H9 (cell line): Measurements from ENCODE around the gene SNX11. TPM values are rescaled to one million over a fixed set of nuclear protein-coding genes. Genes with fewer than 3 reads are reported as not detected.

Source experiments
- DNase-seq: peaks from one replicate; pipeline ENCODE4 v3.0.0-alpha.2; 2017
- H2AFZ ChIP-seq: one replicate; pipeline ENCODE4 v1.6.1; 2013; ENCODE audit warnings: mild to moderate bottlenecking, low read length, control low read depth, moderate library complexity
- H2AK5ac ChIP-seq: 2 replicates; pipeline ENCODE4 v1.6.1; 2013; ENCODE audit warnings: low read length, control low read depth, mixed read lengths; ENCODE audit not compliant: insufficient read length
- H2BK120ac ChIP-seq: one replicate; pipeline ENCODE4 v1.6.1; 2013; ENCODE audit warnings: low read depth, mild to moderate bottlenecking, low read length, control low read depth, inconsistent platforms; ENCODE audit not compliant: poor library complexity, severe bottlenecking
- H2BK12ac ChIP-seq: 2 replicates; pipeline ENCODE4 v1.6.1; 2013; ENCODE audit warnings: low read length, control low read depth, mixed read lengths, low read depth; ENCODE audit not compliant: insufficient read length
- H2BK15ac ChIP-seq: 2 replicates; pipeline ENCODE4 v1.6.1; 2013; ENCODE audit warnings: low read depth, low read length, control low read depth
- H2BK20ac ChIP-seq: one replicate; pipeline ENCODE4 v1.6.1; 2013; ENCODE audit warnings: low read depth, mild to moderate bottlenecking, low read length, control low read depth, inconsistent platforms; ENCODE audit not compliant: poor library complexity, severe bottlenecking
- H2BK5ac ChIP-seq: 2 replicates; pipeline ENCODE4 v1.6.1; 2013; ENCODE audit warnings: low read length, control low read depth, mixed read lengths; ENCODE audit not compliant: insufficient read length
- H3K14ac ChIP-seq: 2 replicates; pipeline ENCODE4 v1.6.1; 2013; ENCODE audit warnings: low read length, control low read depth; ENCODE audit not compliant: insufficient read depth
- H3K18ac ChIP-seq: 2 replicates; pipeline ENCODE4 v1.6.1; 2013; ENCODE audit warnings: low read depth, mild to moderate bottlenecking, mixed read lengths, low read length, control low read depth; ENCODE audit not compliant: insufficient read length
- H3K23ac ChIP-seq: 2 replicates; pipeline ENCODE4 v1.6.1; 2013; ENCODE audit warnings: low read length, control low read depth, mixed read lengths, low read depth; ENCODE audit not compliant: insufficient read length
- H3K23me2 ChIP-seq: 2 replicates; pipeline ENCODE4 v1.6.1; 2013; ENCODE audit warnings: low read depth, mild to moderate bottlenecking, mixed read lengths, low read length, control low read depth; ENCODE audit not compliant: insufficient read length, poor library complexity, severe bottlenecking
- H3K27ac ChIP-seq: 2 replicates; pipeline ENCODE4 v1.5.1; 2013; ENCODE audit warnings: low read length, control low read depth, mixed read lengths, low read depth; ENCODE audit not compliant: insufficient read length
- H3K27me3 ChIP-seq: 2 replicates; pipeline ENCODE4 v1.6.1; 2013; ENCODE audit warnings: low read length, control low read depth, inconsistent platforms; ENCODE audit not compliant: insufficient read depth
- H3K4ac ChIP-seq: 2 replicates; pipeline ENCODE4 v1.6.1; 2013; ENCODE audit warnings: low read depth, mild to moderate bottlenecking, control low read depth, inconsistent platforms, low read length, moderate library complexity
- H3K4me1 ChIP-seq: 2 replicates; pipeline ENCODE4 v1.6.1; 2013; ENCODE audit warnings: low read length, control low read depth, inconsistent platforms; ENCODE audit not compliant: insufficient read depth
- H3K4me2 ChIP-seq: 2 replicates; pipeline ENCODE4 v1.6.1; 2013; ENCODE audit warnings: low read length, control low read depth, mixed read lengths; ENCODE audit not compliant: insufficient read length, insufficient read depth
- H3K56ac ChIP-seq: 2 replicates; pipeline ENCODE4 v1.6.1; 2013; ENCODE audit warnings: low read depth, mild to moderate bottlenecking, mixed read lengths, low read length, control low read depth; ENCODE audit not compliant: insufficient read length
- H3K79me1 ChIP-seq: 2 replicates; pipeline ENCODE4 v1.6.1; 2013; ENCODE audit warnings: low read depth, mild to moderate bottlenecking, moderate library complexity, low read length, control low read depth, inconsistent platforms; ENCODE audit not compliant: insufficient read depth, poor library complexity, severe bottlenecking
- H3K79me2 ChIP-seq: 2 replicates; pipeline ENCODE4 v1.6.1; 2013; ENCODE audit warnings: low read length, control low read depth, inconsistent platforms; ENCODE audit not compliant: insufficient read depth
- H3K9ac ChIP-seq: 2 replicates; pipeline ENCODE4 v1.6.1; 2013; ENCODE audit warnings: low read length, control low read depth, mixed read lengths; ENCODE audit not compliant: insufficient read length; ENCODE audit errors: extremely low read depth
- H3K9me3 ChIP-seq: one replicate; pipeline ENCODE4 v1.6.1; 2013; ENCODE audit warnings: low read depth, low read length, inconsistent platforms; ENCODE audit not compliant: control insufficient read depth
- H3T11ph ChIP-seq: one replicate; pipeline ENCODE4 v1.6.1; 2013; ENCODE audit warnings: mild to moderate bottlenecking, low read length, control low read depth, inconsistent platforms
- H4K20me1 ChIP-seq: one replicate; pipeline ENCODE4 v1.6.1; 2013; ENCODE audit not compliant: control insufficient read depth, insufficient read length, insufficient read depth
- H4K5ac ChIP-seq: 2 replicates; pipeline ENCODE4 v1.6.1; 2013; ENCODE audit warnings: low read depth, mild to moderate bottlenecking, mixed read lengths, low read length, control low read depth; ENCODE audit not compliant: insufficient read length
- H4K8ac ChIP-seq: replicated peaks from 2 replicates; pipeline ENCODE4 v1.6.1; 2013; ENCODE audit warnings: low read length, control low read depth, mixed read lengths, low read depth; ENCODE audit not compliant: insufficient read length
- H4K91ac ChIP-seq: 2 replicates; pipeline ENCODE4 v1.6.1; 2013; ENCODE audit warnings: low read depth, mild to moderate bottlenecking, moderate library complexity, mixed read lengths, low read length, control low read depth; ENCODE audit not compliant: insufficient read length
- H3K27ac Mint-ChIP-seq, 3 experiments: 2 replicates in 2 of 3; 3 replicates in 1 of 3; pipeline ENCODE4 v1.8.0; 2020 to 2021; ENCODE audit warnings: mixed read lengths in 3 of 3, mild to moderate bottlenecking in 1 of 3, moderate library complexity in 1 of 3
- H3K27me3 Mint-ChIP-seq: 2 replicates; pipeline ENCODE4 v1.8.0; 2021; ENCODE audit warnings: low read depth, mild to moderate bottlenecking, moderate library complexity, mixed read lengths
- H3K36me3 Mint-ChIP-seq, 3 experiments: 2 replicates in 2 of 3; 3 replicates in 1 of 3; pipeline ENCODE4 v1.8.0; 2020 to 2021; ENCODE audit warnings: low read depth in 3 of 3, mixed read lengths in 3 of 3; ENCODE audit not compliant: insufficient read depth in 1 of 3
- H3K4me1 Mint-ChIP-seq, 2 experiments: 2 replicates each; pipeline ENCODE4 v1.8.0; 2020; ENCODE audit warnings: mixed read lengths in 2 of 2
- H3K4me3 Mint-ChIP-seq, 2 experiments: 2 replicates in 1 of 2; 3 replicates in 1 of 2; pipeline ENCODE4 v1.8.0; 2020 to 2021; ENCODE audit warnings: mild to moderate bottlenecking in 2 of 2, mixed read lengths in 2 of 2, moderate library complexity in 1 of 2
- H3K9me3 Mint-ChIP-seq, 2 experiments: 2 replicates in 1 of 2; 3 replicates in 1 of 2; pipeline ENCODE4 v1.8.0; 2020; ENCODE audit warnings: mild to moderate bottlenecking in 2 of 2, mixed read lengths in 2 of 2, moderate library complexity in 1 of 2
- WGBS: extraction: QIAGEN DNeasy Blood & Tissue Kit; methylation state at CpG from one replicate; pipeline ENCODE4 v1.1.7; 2013; ENCODE audit warnings: missing lambda C conversion rate, low lambda C conversion rate, mixed read lengths; ENCODE audit not compliant: insufficient read length; ENCODE audit errors: extremely low coverage; 5-methylcytosine and 5-hydroxymethylcytosine counted together
- total RNA-seq: library from RNA; stranded (reverse); gene quantifications from 2 replicates; pipeline ENCODE4 v1.2.1, GENCODE V29; 2021
- TF ChIP-seq, protein P1 (sequence below): fragments of 200-600 bp; sonication (generic); conservative IDR thresholded peaks from 3 replicates; pipeline ENCODE4 v1.8.0; 2021; ENCODE audit warnings: antibody characterized with exemption, mild to moderate bottlenecking

The SNX11 gene
- total RNA-seq, 1 experiment from 2014 or later = 20.0 TPM

GRCh38 chr17:48066192-48066591 lies 41.4 kb upstream of the SNX11 start:
- H3K4me2 ChIP-seq = no peak overlapping the region
- no peak overlapping the region for H3K4me3 Mint-ChIP-seq
- H2BK12ac ChIP-seq = no peak overlapping the region
- no peaks in the 10 kb centered on the region; the same call in 1 of the 2 replicates for H3K27me3 Mint-ChIP-seq
- no peak overlapping the region for H4K8ac ChIP-seq
- H3T11ph ChIP-seq = no peak overlapping the region
- H2AK5ac ChIP-seq = no peak overlapping the region
- no peaks in the 10 kb centered on the region for H3K79me1 ChIP-seq
- H3K4me1 ChIP-seq = no peaks in the 10 kb centered on the region
- H3K9ac ChIP-seq = no peak overlapping the region
- H4K91ac ChIP-seq = no peak overlapping the region
- H2AFZ ChIP-seq = no peak overlapping the region
- H3K23ac ChIP-seq = no peak overlapping the region
- no peak overlapping the region for H2BK120ac ChIP-seq
- H3K14ac ChIP-seq = no peak overlapping the region
- peaks cover 17 to 84% (median 57%) of the 10 kb centered on the region in 3 experiments; a peak in 6 of 7 replicates for H3K36me3 Mint-ChIP-seq
- H4K5ac ChIP-seq = no peak overlapping the region
- H2BK5ac ChIP-seq = no peak overlapping the region
- peaks cover 11 to 13% of the 10 kb centered on the region in 2 experiments for H3K4me1 Mint-ChIP-seq
- H3K27ac Mint-ChIP-seq = peak overlapping the region in 1 of 3 experiments; percentile 76; a peak in 2 of 7 replicates
- H3K9me3 ChIP-seq = no peaks in the 10 kb centered on the region
- no peaks in the 10 kb centered on the region for H4K20me1 ChIP-seq
- H3K79me2 ChIP-seq = no peaks in the 10 kb centered on the region
- H3K4ac ChIP-seq = no peak overlapping the region
- no peaks in the 10 kb centered on the region for H3K23me2 ChIP-seq
- H3K56ac ChIP-seq = no peak overlapping the region
- TF ChIP-seq, protein P1, sequence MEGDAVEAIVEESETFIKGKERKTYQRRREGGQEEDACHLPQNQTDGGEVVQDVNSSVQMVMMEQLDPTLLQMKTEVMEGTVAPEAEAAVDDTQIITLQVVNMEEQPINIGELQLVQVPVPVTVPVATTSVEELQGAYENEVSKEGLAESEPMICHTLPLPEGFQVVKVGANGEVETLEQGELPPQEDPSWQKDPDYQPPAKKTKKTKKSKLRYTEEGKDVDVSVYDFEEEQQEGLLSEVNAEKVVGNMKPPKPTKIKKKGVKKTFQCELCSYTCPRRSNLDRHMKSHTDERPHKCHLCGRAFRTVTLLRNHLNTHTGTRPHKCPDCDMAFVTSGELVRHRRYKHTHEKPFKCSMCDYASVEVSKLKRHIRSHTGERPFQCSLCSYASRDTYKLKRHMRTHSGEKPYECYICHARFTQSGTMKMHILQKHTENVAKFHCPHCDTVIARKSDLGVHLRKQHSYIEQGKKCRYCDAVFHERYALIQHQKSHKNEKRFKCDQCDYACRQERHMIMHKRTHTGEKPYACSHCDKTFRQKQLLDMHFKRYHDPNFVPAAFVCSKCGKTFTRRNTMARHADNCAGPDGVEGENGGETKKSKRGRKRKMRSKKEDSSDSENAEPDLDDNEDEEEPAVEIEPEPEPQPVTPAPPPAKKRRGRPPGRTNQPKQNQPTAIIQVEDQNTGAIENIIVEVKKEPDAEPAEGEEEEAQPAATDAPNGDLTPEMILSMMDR = no peak
- no peak for DNase-seq
- H3K18ac ChIP-seq = no peak overlapping the region
- no peaks in the 10 kb centered on the region for H3K27me3 ChIP-seq
- H2BK20ac ChIP-seq = no peak overlapping the region
- H2BK15ac ChIP-seq = no peak overlapping the region
- no peak overlapping the region for H3K27ac ChIP-seq
- no CpG with 5 or more reads among the region's 1 CpG for WGBS
- no peaks in the 10 kb centered on the region for H3K9me3 Mint-ChIP-seq
